Activated T-helper 2 cell treated with anti-CD3 and anti-CD28 coated beads, Interferon-gamma antibody, Interleukin-2, Interleukin-4, amounts not matched to agents 10 μg/mL and 5 μg/mL and 100 μg/mL, durations not matched to agents 14 hours and 24 hours and 36 hours (primary cell): ENCODE data around the gene TLR2. TPM values are rescaled to one million over a fixed set of nuclear protein-coding genes. Genes with fewer than 3 reads are reported as not detected.

Experiments used
- DNase-seq: peaks from one replicate; pipeline ENCODE4 v3.0.0; 2021; ENCODE audit warnings: low spot score
- H3K27ac Mint-ChIP-seq: one replicate; pipeline ENCODE4 v1.8.0; 2021; ENCODE audit warnings: mixed read lengths
- H3K27me3 Mint-ChIP-seq: one replicate; pipeline ENCODE4 v1.8.0; 2021; ENCODE audit warnings: low read depth, mixed read lengths
- H3K36me3 Mint-ChIP-seq: one replicate; pipeline ENCODE4 v1.8.0; 2021; ENCODE audit warnings: low read depth, mixed read lengths
- H3K4me1 Mint-ChIP-seq: one replicate; pipeline ENCODE4 v1.8.0; 2021; ENCODE audit warnings: low read depth, mixed read lengths
- H3K4me3 Mint-ChIP-seq: one replicate; pipeline ENCODE4 v1.8.0; 2021; ENCODE audit warnings: low read depth, mild to moderate bottlenecking, moderate library complexity, mixed read lengths
- H3K9me3 Mint-ChIP-seq: one replicate; pipeline ENCODE4 v1.8.0; 2021; ENCODE audit warnings: mixed read lengths
- intact Hi-C: fragments of 100-400 bp; cut with micrococcal nuclease; formaldehyde crosslinking; loops from one replicate; pipeline ENCODE4 v1.15.1; 2023
- total RNA-seq: library from RNA; stranded (reverse); gene quantifications from 2 replicates; pipeline ENCODE4 v1.2.3, GENCODE V29; 2022

Gene TLR2
- total RNA-seq = 0.25 and 1.1 TPM in 2 replicates

DNA sequence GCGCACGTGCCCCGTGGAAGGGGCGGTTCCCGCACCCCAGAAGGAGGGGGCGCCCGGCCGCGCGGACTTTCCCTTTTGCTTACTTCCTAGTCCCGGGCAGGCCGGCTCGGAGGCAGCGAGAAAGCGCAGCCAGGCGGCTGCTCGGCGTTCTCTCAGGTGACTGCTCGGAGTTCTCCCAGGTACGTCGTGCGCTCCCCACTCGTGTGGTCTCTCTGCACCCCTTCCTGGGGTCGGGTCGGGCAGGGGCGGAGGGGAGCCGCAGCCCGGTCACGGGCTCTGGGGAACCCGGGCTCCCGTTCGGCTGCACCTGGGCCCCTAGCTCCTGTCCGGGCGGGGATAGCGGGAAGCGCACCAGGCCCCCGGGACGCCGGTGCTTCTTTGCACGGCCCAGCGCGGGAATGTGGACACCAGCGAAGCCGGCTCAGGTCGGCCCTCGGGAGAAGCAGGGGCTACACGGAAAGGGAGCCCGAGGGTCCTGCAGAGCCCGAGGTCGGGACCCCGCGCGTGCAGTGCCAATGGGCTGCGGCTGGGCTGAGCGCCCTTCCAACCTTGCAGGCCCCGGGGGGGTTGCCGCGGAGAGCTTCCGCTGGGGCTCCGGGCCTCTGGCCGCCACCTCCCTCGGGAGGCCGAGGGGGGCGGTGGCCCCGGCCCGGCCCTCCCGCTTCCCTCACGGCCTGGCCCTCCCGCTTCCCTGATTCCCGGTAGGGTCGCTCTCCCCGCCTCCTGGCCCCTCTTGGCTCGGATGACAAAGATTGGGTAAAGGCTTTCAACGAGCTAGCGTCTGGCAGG lies at the start of gene TLR2:
TLR2 (plus strand) TSS at position 99 of the 789 bp plus-strand sequence. CDS start 18,628 bp downstream, outside the sequence.
- Mint-ChIP-seq H3K36me3 (peaks cover 9% of the 10 kb centered on the region), H3K27ac (no peak within 1 kb of the TSS), H3K4me3 (peak within 1 kb of the TSS; percentile 73), H3K9me3 (peaks cover 21% of the 10 kb centered on the region), H3K4me1 (peaks cover 11% of the 10 kb centered on the region), H3K27me3 (peaks cover 38% of the 10 kb centered on the region)
- intact Hi-C loops = no loop called here
- peak; percentile 40 for DNase-seq

GRCh38 chr4:153634738-153635353 lies 49.2 kb upstream of the TLR2 start:
- intact Hi-C loops = no loop called here
- H3K4me3 Mint-ChIP-seq = no peak overlapping the region
- H3K27me3 Mint-ChIP-seq = no peaks in the 10 kb centered on the region
- no peak overlapping the region for H3K27ac Mint-ChIP-seq
- peaks cover 53% of the 10 kb centered on the region for H3K36me3 Mint-ChIP-seq
- no peak for DNase-seq
- no peaks in the 10 kb centered on the region for H3K9me3 Mint-ChIP-seq
- H3K4me1 Mint-ChIP-seq = no peaks in the 10 kb centered on the region

DNA sequence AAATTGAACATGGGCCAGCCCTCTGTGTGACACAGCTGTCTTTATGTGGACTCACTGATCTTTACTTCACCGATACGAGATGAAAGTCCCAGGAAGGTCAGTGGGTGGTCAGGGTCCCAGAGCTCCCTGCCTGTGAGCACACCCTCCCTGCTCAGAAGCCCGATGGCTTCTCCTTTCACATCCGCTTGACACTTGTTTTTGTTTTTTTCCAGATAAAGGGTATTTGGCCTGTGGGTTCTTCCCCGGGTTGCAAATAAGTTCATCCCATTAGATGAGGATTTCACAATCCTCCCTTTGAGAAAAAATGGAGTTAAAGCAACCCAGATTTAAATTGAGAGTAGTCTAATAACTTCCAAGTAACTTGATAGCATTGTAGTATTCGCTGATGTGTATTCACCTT lies 48.2 kb upstream of the TLR2 start:
- Mint-ChIP-seq H3K27me3 (no peaks in the 10 kb centered on the region), H3K9me3 (no peaks in the 10 kb centered on the region), H3K4me1 (no peaks in the 10 kb centered on the region), H3K27ac (no peak overlapping the region), H3K4me3 (no peak overlapping the region), H3K36me3 (peaks cover 43% of the 10 kb centered on the region)
- DNase-seq = no peak
- intact Hi-C loops = no loop called here

- Mint-ChIP-seq H3K36me3 (peaks cover 36% of the 10 kb centered on the region), H3K27ac (no peak overlapping the region), H3K27me3 (no peaks in the 10 kb centered on the region)
These were observed 46.9 kb upstream of the TLR2 start for GRCh38 chr4:153637201-153637600.

GRCh38 chr4:153638011-153638410 lies 46.1 kb upstream of the TLR2 start:
- no peak for DNase-seq
- peaks cover 8% of the 10 kb centered on the region for H3K4me1 Mint-ChIP-seq
- H3K4me3 Mint-ChIP-seq = no peak overlapping the region
- H3K9me3 Mint-ChIP-seq = no peaks in the 10 kb centered on the region
- intact Hi-C loops = no loop called here
- H3K27ac Mint-ChIP-seq = no peak overlapping the region
- peaks cover 29% of the 10 kb centered on the region for H3K36me3 Mint-ChIP-seq
- no peaks in the 10 kb centered on the region for H3K27me3 Mint-ChIP-seq

More at GRCh38 chr4:153637201-153637600, 46.9 kb upstream of the TLR2 start:
- Mint-ChIP-seq H3K9me3 (no peaks in the 10 kb centered on the region), H3K4me1 (peaks cover 8% of the 10 kb centered on the region), H3K4me3 (no peak overlapping the region)
- no peak for DNase-seq
- intact Hi-C loops = no loop called here

GRCh38 chr4:153638999-153639398 lies 45.1 kb upstream of the TLR2 start:
- Mint-ChIP-seq H3K4me1 (peaks cover 12% of the 10 kb centered on the region), H3K4me3 (no peak overlapping the region), H3K36me3 (peaks cover 26% of the 10 kb centered on the region), H3K27me3 (no peaks in the 10 kb centered on the region), H3K27ac (no peak overlapping the region), H3K9me3 (no peaks in the 10 kb centered on the region)
- DNase-seq = no peak
- intact Hi-C loops = no loop called here

- no peak for DNase-seq
- peaks cover 5% of the 10 kb centered on the region for H3K9me3 Mint-ChIP-seq
- peaks cover 12% of the 10 kb centered on the region for H3K4me1 Mint-ChIP-seq
- H3K4me3 Mint-ChIP-seq = no peak overlapping the region
- intact Hi-C loops = loop anchor here (10.0 kb wide), 1 partner anchor 495 kb away; no protein-coding TSS in a partner anchor
- peaks cover 16% of the 10 kb centered on the region for H3K36me3 Mint-ChIP-seq
- no peaks in the 10 kb centered on the region for H3K27me3 Mint-ChIP-seq
- H3K27ac Mint-ChIP-seq = no peak overlapping the region
These were observed 44.0 kb upstream of the TLR2 start for GRCh38 chr4:153639833-153640802.

- Mint-ChIP-seq H3K4me1 (peaks cover 12% of the 10 kb centered on the region), H3K27me3 (no peaks in the 10 kb centered on the region), H3K9me3 (peaks cover 9% of the 10 kb centered on the region), H3K36me3 (peaks cover 2% of the 10 kb centered on the region), H3K27ac (no peak overlapping the region), H3K4me3 (no peak overlapping the region)
- intact Hi-C loops = loop anchor here (10.0 kb wide), 1 partner anchor 497 kb away; no protein-coding TSS in a partner anchor
- DNase-seq = no peak
These were observed 42.5 kb upstream of the TLR2 start for GRCh38 chr4:153641532-153641931.

GRCh38 chr4:153643406-153644383 lies 40.4 kb upstream of the TLR2 start:
- Mint-ChIP-seq H3K27me3 (no peaks in the 10 kb centered on the region), H3K27ac (no peak overlapping the region), H3K9me3 (peaks cover 9% of the 10 kb centered on the region), H3K4me3 (no peak overlapping the region), H3K36me3 (no peaks in the 10 kb centered on the region), H3K4me1 (peaks cover 20% of the 10 kb centered on the region)
- intact Hi-C loops = loop anchor here (2.0 to 10.0 kb wide), 4 partner anchors 107 to 499 kb away; partner anchors contain the start of gene MND1
- no peak for DNase-seq

DNA sequence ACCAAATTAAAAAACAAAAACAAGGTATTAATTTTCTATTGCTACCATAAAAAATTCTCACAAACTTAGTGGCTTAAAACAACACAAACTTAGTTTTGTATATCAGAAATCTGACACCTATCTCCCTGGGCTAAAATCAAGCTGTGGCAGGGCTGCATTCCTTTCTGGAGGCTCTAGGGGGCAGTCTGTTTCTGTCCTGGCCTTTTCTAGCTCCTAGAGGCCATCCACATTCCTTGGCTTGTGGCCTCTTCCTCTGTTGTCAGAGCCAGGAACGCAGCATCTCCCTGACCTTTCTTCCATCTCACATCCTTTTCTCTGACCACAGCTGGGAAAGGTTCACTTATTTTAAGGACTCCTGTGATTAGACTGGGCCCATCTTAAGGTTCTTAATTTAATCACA lies 38.9 kb upstream of the TLR2 start:
- intact Hi-C loops = loop anchor here (10.0 kb wide), 1 partner anchor 500 kb away; no protein-coding TSS in a partner anchor
- no peak overlapping the region for H3K4me3 Mint-ChIP-seq
- peaks cover 9% of the 10 kb centered on the region for H3K9me3 Mint-ChIP-seq
- no peak overlapping the region for H3K27ac Mint-ChIP-seq
- DNase-seq = no peak
- H3K27me3 Mint-ChIP-seq = no peaks in the 10 kb centered on the region
- peaks cover 27% of the 10 kb centered on the region for H3K4me1 Mint-ChIP-seq
- H3K36me3 Mint-ChIP-seq = no peaks in the 10 kb centered on the region

GRCh38 chr4:153646261-153646660 lies 37.8 kb upstream of the TLR2 start:
- Mint-ChIP-seq H3K4me3 (no peak overlapping the region), H3K4me1 (peaks cover 32% of the 10 kb centered on the region), H3K36me3 (no peaks in the 10 kb centered on the region), H3K27ac (no peak overlapping the region), H3K27me3 (no peaks in the 10 kb centered on the region), H3K9me3 (peaks cover 9% of the 10 kb centered on the region)
- intact Hi-C loops = loop anchor here (10.0 kb wide), 1 partner anchor 501 kb away; no protein-coding TSS in a partner anchor
- no peak for DNase-seq
